WTC11 (cell line): ENCODE data around the gene MBD3. TPM values are rescaled to one million over a fixed set of nuclear protein-coding genes. Genes with fewer than 3 reads are reported as not detected.

Experiments
- ATAC-seq: fragments of 200-7000 bp; cut with Tn5 transposase; 2 replicates; pipeline ENCODE4 v1.10.0; 2021; ENCODE audit warnings: mild to moderate bottlenecking, moderate library complexity
- CTCF ChIA-PET: fragments of 300-600 bp; sonication (Branson Sonifier 250); formaldehyde crosslinking; loops from one replicate; lab custom pipeline; 2021; ENCODE audit warnings: antibody characterized with exemption; lab: Charles Lee
- POLR2A ChIA-PET: fragments of 350-600 bp; sonication (Branson Sonifier 250); formaldehyde crosslinking; loops from one replicate; lab custom pipeline; 2021; ENCODE audit warnings: antibody characterized with exemption; lab: Charles Lee
- DNase-seq: peaks from one replicate; pipeline ENCODE4 v3.0.0; 2021; ENCODE audit warnings: low spot score
- H3K27ac Mint-ChIP-seq: 2 replicates; pipeline ENCODE4 v1.8.0; 2021; ENCODE audit warnings: mixed read lengths
- H3K27me3 Mint-ChIP-seq: 2 replicates; pipeline ENCODE4 v1.8.0; 2021; ENCODE audit warnings: low read depth, mild to moderate bottlenecking, moderate library complexity, mixed read lengths
- H3K36me3 Mint-ChIP-seq: 2 replicates; pipeline ENCODE4 v1.8.0; 2021; ENCODE audit warnings: mixed read lengths
- H3K4me1 Mint-ChIP-seq: 2 replicates; pipeline ENCODE4 v1.8.0; 2022; ENCODE audit warnings: mixed read lengths
- H3K4me3 Mint-ChIP-seq: 2 replicates; pipeline ENCODE4 v1.8.0; 2021; ENCODE audit warnings: mild to moderate bottlenecking, moderate library complexity, mixed read lengths
- H3K9me3 Mint-ChIP-seq: 2 replicates; pipeline ENCODE4 v1.8.0; 2021; ENCODE audit warnings: mixed read lengths
- CBFB ChIP-seq: sonication (generic); formaldehyde crosslinking; IDR thresholded peaks from 2 replicates; pipeline ENCODE4 v1.8.1; 2022; ENCODE audit warnings: mild to moderate bottlenecking, low read depth, missing genetic modification reagents
- CREB1 ChIP-seq: sonication (generic); formaldehyde crosslinking; IDR thresholded peaks from 2 replicates; pipeline ENCODE4 v1.8.0; 2023; ENCODE audit warnings: mild to moderate bottlenecking, missing genetic modification reagents
- ESRRA ChIP-seq: sonication (generic); formaldehyde crosslinking; IDR thresholded peaks from 2 replicates; pipeline ENCODE4 v1.8.1; 2022; ENCODE audit warnings: mild to moderate bottlenecking, missing genetic modification reagents, borderline replicate concordance
- FOXJ3 ChIP-seq: sonication (generic); formaldehyde crosslinking; IDR thresholded peaks from 2 replicates; pipeline ENCODE4 v1.9.0; 2021; ENCODE audit warnings: missing genetic modification reagents, mild to moderate bottlenecking, borderline replicate concordance
- FOXP1 ChIP-seq: sonication (generic); formaldehyde crosslinking; IDR thresholded peaks from 2 replicates; pipeline ENCODE4 v1.8.0; 2022; ENCODE audit warnings: missing genetic modification reagents, mild to moderate bottlenecking, moderate library complexity, borderline replicate concordance
- GTF2I ChIP-seq: fragments of 250-450 bp; sonication (Bioruptor Pico); conservative IDR thresholded peaks from 2 replicates; pipeline ENCODE4 v1.4.0; 2021; ENCODE audit warnings: mild to moderate bottlenecking
- HMGA2 ChIP-seq: fragments of 250-450 bp; sonication (Bioruptor Pico); IDR thresholded peaks from 2 replicates; pipeline ENCODE4 v1.4.0; 2021; ENCODE audit warnings: mild to moderate bottlenecking, moderate library complexity
- NFATC4 ChIP-seq: fragments of 250-450 bp; sonication (Bioruptor Pico); IDR thresholded peaks from 2 replicates; pipeline ENCODE4 v1.9.0; 2021; ENCODE audit warnings: mild to moderate bottlenecking
- NFE2L1 ChIP-seq: sonication (generic); formaldehyde crosslinking; IDR thresholded peaks from 2 replicates; pipeline ENCODE4 v1.8.1; 2023; ENCODE audit warnings: missing genetic modification reagents
- NFYB ChIP-seq: sonication (generic); formaldehyde crosslinking; conservative IDR thresholded peaks from 2 replicates; pipeline ENCODE4 v1.8.0; 2022; ENCODE audit warnings: low read depth, missing genetic modification reagents
- OVOL2 ChIP-seq: fragments of 250-450 bp; sonication (Bioruptor Pico); IDR thresholded peaks from 2 replicates; pipeline ENCODE4 v1.9.0; 2021; ENCODE audit warnings: mild to moderate bottlenecking, borderline replicate concordance
- PREB ChIP-seq: sonication (generic); formaldehyde crosslinking; IDR thresholded peaks from 2 replicates; pipeline ENCODE4 v1.8.1; 2022; ENCODE audit warnings: mild to moderate bottlenecking, missing genetic modification reagents, moderate library complexity, borderline replicate concordance
- PRRX2 ChIP-seq: fragments of 250-450 bp; sonication (Bioruptor Pico); IDR thresholded peaks from 2 replicates; pipeline ENCODE4 v1.8.0; 2021; ENCODE audit warnings: mild to moderate bottlenecking
- RELA ChIP-seq: sonication (generic); formaldehyde crosslinking; IDR thresholded peaks from 2 replicates; pipeline ENCODE4 v1.8.1; 2022; ENCODE audit warnings: missing genetic modification reagents, mild to moderate bottlenecking, borderline replicate concordance
- TEAD4 ChIP-seq: sonication (generic); formaldehyde crosslinking; IDR thresholded peaks from 2 replicates; pipeline ENCODE4 v1.8.0; 2022; ENCODE audit warnings: mild to moderate bottlenecking, missing genetic modification reagents
- ZNF263 ChIP-seq: sonication (generic); formaldehyde crosslinking; IDR thresholded peaks from 2 replicates; pipeline ENCODE4 v1.8.1; 2022; ENCODE audit warnings: low read depth, mild to moderate bottlenecking, moderate library complexity, missing genetic modification reagents
- ZNF425 ChIP-seq: fragments of 250-450 bp; sonication (Bioruptor Pico); conservative IDR thresholded peaks from 2 replicates; pipeline ENCODE4 v1.9.0; 2021; ENCODE audit warnings: mild to moderate bottlenecking
- ZNF512 ChIP-seq: sonication (generic); formaldehyde crosslinking; IDR thresholded peaks from 2 replicates; pipeline ENCODE4 v1.8.1; 2022; ENCODE audit warnings: missing genetic modification reagents, borderline replicate concordance
- ZNF671 ChIP-seq: fragments of 250-450 bp; sonication (Bioruptor Pico); IDR thresholded peaks from 2 replicates; pipeline ENCODE4 v1.8.0; 2021; ENCODE audit warnings: mild to moderate bottlenecking
- total RNA-seq: library from RNA; stranded (reverse); gene quantifications from 3 replicates; pipeline ENCODE4 v1.2.3, GENCODE V29; 2021
- TF ChIP-seq, protein P1 (sequence below): sonication (generic); formaldehyde crosslinking; IDR thresholded peaks from 2 replicates; pipeline ENCODE4 v1.8.0; 2022; ENCODE audit warnings: mild to moderate bottlenecking, missing genetic modification reagents
- TF ChIP-seq, protein P2 (sequence below): sonication (generic); formaldehyde crosslinking; IDR thresholded peaks from 2 replicates; pipeline ENCODE4 v1.8.1; 2023; ENCODE audit warnings: mild to moderate bottlenecking, missing genetic modification reagents
- TF ChIP-seq, protein P3 (sequence below): fragments of 250-450 bp; sonication (Bioruptor Pico); IDR thresholded peaks from 2 replicates; pipeline ENCODE4 v1.9.0; 2021; ENCODE audit warnings: moderate library complexity, mild to moderate bottlenecking, inconsistent platforms, borderline replicate concordance
- TF ChIP-seq, protein P4 (sequence below): sonication (generic); formaldehyde crosslinking; IDR thresholded peaks from 2 replicates; pipeline ENCODE4 v1.8.1; 2022; ENCODE audit warnings: mild to moderate bottlenecking, moderate library complexity, missing genetic modification reagents
- TF ChIP-seq, protein P5 (sequence below): sonication (generic); formaldehyde crosslinking; IDR thresholded peaks from 2 replicates; pipeline ENCODE4 v1.8.1; 2022; ENCODE audit warnings: low read depth, mild to moderate bottlenecking, moderate library complexity, missing genetic modification reagents, borderline replicate concordance

The MBD3 gene
- total RNA-seq, 1 experiment from 2014 or later: 90.2 TPM

- CTCF ChIA-PET: interaction anchor here (1.1 to 1.5 kb wide), 3 partner anchors 12 to 121 kb away, joined by 3 to 6 read pairs (median 3); no protein-coding TSS in a partner anchor
- ATAC-seq: no peak
- Mint-ChIP-seq H3K9me3 (no peaks in the 10 kb centered on the region), H3K4me1 (no peaks in the 10 kb centered on the region), H3K27me3 (peaks cover 3% of the 10 kb centered on the region; the same call in 1 of the 2 replicates), H3K36me3 (no peaks in the 10 kb centered on the region), H3K27ac (no peak overlapping the region), H3K4me3 (no peak overlapping the region)
- no peak for DNase-seq
- POLR2A ChIA-PET: interaction anchor here (0.6 to 1.5 kb wide), 2 partner anchors 15 to 315 kb away, joined by 3 read pairs; no protein-coding TSS in a partner anchor
- no peak for TF ChIP-seq RELA (CRISPR knock-in tag)
- no peak for TF ChIP-seq ZNF671 (CRISPR knock-in tag)
- TF ChIP-seq FOXP1 (CRISPR knock-in tag): no peak
- TF ChIP-seq ESRRA: no peak
- no peak for TF ChIP-seq CREB1 (CRISPR knock-in tag)
- TF ChIP-seq, protein P1, sequence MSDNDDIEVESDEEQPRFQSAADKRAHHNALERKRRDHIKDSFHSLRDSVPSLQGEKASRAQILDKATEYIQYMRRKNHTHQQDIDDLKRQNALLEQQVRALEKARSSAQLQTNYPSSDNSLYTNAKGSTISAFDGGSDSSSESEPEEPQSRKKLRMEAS (CRISPR knock-in tag): no peak
- no peak for TF ChIP-seq GTF2I (CRISPR knock-in tag)
- TF ChIP-seq ZNF425 (CRISPR knock-in tag): no peak
- TF ChIP-seq FOXJ3: no peak
- TF ChIP-seq, protein P2, sequence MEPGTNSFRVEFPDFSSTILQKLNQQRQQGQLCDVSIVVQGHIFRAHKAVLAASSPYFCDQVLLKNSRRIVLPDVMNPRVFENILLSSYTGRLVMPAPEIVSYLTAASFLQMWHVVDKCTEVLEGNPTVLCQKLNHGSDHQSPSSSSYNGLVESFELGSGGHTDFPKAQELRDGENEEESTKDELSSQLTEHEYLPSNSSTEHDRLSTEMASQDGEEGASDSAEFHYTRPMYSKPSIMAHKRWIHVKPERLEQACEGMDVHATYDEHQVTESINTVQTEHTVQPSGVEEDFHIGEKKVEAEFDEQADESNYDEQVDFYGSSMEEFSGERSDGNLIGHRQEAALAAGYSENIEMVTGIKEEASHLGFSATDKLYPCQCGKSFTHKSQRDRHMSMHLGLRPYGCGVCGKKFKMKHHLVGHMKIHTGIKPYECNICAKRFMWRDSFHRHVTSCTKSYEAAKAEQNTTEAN (CRISPR knock-in tag): no peak
- TF ChIP-seq, protein P3, sequence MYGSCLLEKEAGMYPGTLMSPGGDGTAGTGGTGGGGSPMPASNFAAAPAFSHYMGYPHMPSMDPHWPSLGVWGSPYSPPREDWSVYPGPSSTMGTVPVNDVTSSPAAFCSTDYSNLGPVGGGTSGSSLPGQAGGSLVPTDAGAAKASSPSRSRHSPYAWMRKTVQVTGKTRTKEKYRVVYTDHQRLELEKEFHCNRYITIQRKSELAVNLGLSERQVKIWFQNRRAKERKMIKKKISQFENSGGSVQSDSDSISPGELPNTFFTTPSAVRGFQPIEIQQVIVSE: no peak
- TF ChIP-seq OVOL2: no peak
- TF ChIP-seq PREB (CRISPR knock-in tag): no peak
- TF ChIP-seq ZNF263 (CRISPR knock-in tag): no peak
- no peak for TF ChIP-seq HMGA2 (CRISPR knock-in tag)
These were observed 41.3 kb downstream of the MBD3 start for GRCh38 chr19:1551068-1552040.

DNA sequence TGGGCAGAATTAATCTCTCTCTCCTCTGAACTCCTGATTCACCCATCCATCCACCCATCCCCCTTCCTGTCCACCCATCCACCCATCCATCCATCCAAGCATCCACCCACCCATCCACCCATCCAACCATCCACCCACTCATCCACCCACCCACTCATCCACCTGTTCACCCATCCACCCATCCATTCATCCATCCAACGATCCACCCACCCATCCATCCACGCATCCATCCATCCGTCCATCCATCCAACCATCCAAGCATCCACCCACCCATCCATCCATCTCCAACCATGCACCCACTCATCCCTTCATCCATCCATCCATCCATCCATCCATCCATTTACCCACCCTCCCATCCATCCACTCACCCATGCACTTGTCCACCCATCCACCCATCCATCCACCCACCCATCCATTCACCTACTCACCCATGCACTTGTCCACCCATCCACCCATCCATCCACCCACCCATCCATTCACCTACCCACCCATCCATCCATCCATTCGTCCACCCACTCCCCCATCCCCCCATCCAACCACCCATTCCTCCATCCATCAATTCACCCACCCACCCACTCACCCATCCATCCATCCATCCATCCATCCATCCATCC lies 43.2 kb downstream of the MBD3 start:
- ATAC-seq (no peak), DNase-seq (no peak)
- Mint-ChIP-seq H3K4me1 (no peaks in the 10 kb centered on the region), H3K4me3 (no peak overlapping the region), H3K36me3 (no peaks in the 10 kb centered on the region), H3K27me3 (peaks cover 15% of the 10 kb centered on the region), H3K9me3 (no peaks in the 10 kb centered on the region), H3K27ac (no peak overlapping the region)
- ChIA-PET CTCF (interaction anchor here (1.0 kb wide), 1 partner anchor 219 kb away, joined by 8 read pairs; no protein-coding TSS in a partner anchor), POLR2A (no interaction called here)
- TF ChIP-seq NFYB (CRISPR knock-in tag): no peak
- no peak for TF ChIP-seq PRRX2 (CRISPR knock-in tag)
- TF ChIP-seq FOXP1 (CRISPR knock-in tag): no peak
- TF ChIP-seq ZNF512 (CRISPR knock-in tag): no peak
- no peak for TF ChIP-seq NFE2L1 (CRISPR knock-in tag)
- no peak for TF ChIP-seq TEAD4
- TF ChIP-seq, protein P4, sequence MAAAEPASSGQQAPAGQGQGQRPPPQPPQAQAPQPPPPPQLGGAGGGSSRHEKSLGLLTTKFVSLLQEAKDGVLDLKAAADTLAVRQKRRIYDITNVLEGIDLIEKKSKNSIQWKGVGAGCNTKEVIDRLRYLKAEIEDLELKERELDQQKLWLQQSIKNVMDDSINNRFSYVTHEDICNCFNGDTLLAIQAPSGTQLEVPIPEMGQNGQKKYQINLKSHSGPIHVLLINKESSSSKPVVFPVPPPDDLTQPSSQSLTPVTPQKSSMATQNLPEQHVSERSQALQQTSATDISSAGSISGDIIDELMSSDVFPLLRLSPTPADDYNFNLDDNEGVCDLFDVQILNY (CRISPR knock-in tag): no peak
- no peak for TF ChIP-seq CBFB (CRISPR knock-in tag)
- TF ChIP-seq NFATC4: no peak
- TF ChIP-seq, protein P5, sequence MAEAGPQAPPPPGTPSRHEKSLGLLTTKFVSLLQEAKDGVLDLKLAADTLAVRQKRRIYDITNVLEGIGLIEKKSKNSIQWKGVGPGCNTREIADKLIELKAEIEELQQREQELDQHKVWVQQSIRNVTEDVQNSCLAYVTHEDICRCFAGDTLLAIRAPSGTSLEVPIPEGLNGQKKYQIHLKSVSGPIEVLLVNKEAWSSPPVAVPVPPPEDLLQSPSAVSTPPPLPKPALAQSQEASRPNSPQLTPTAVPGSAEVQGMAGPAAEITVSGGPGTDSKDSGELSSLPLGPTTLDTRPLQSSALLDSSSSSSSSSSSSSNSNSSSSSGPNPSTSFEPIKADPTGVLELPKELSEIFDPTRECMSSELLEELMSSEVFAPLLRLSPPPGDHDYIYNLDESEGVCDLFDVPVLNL (CRISPR knock-in tag): no peak
- TF ChIP-seq ESRRA: no peak
